ENCODE data around the gene TFIP11.

DNA sequence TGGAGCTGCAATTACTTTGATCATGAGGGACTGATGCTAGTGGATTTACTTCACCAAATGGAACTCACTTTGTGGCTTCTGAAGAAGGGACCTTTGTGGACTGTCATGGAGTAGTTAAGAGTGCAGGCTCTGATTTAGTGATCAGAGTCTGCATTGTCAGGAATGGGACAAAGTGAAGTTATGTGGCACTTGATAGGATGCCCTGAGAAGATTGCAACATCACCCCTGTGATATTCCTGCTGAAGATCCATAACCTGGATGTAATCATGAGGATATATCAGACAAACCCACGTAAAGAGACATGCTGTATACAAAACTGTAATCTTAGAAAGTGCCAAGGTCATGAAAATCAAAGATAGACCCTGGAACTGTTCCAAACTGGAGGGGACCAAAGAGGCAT lies 1.6 kb upstream of the TFIP11 start:
- TF ChIP-seq, protein P1, sequence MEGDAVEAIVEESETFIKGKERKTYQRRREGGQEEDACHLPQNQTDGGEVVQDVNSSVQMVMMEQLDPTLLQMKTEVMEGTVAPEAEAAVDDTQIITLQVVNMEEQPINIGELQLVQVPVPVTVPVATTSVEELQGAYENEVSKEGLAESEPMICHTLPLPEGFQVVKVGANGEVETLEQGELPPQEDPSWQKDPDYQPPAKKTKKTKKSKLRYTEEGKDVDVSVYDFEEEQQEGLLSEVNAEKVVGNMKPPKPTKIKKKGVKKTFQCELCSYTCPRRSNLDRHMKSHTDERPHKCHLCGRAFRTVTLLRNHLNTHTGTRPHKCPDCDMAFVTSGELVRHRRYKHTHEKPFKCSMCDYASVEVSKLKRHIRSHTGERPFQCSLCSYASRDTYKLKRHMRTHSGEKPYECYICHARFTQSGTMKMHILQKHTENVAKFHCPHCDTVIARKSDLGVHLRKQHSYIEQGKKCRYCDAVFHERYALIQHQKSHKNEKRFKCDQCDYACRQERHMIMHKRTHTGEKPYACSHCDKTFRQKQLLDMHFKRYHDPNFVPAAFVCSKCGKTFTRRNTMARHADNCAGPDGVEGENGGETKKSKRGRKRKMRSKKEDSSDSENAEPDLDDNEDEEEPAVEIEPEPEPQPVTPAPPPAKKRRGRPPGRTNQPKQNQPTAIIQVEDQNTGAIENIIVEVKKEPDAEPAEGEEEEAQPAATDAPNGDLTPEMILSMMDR (IDR thresholded peaks at IDR 0.05; ENCODE audit: low read depth, low read length): no peak
- no peak for TF ChIP-seq EZH2phosphoT487 (IDR thresholded peaks at IDR 0.05; ENCODE audit: low read depth)

Data from OCI-LY3 (cell line).